A172 (cell line): ENCODE data around the gene USP2. TPM values are rescaled to one million over a fixed set of nuclear protein-coding genes. Genes with fewer than 3 reads are reported as not detected.

Source experiments
- DNase-seq: peaks from one replicate; pipeline ENCODE4 v3.0.0-alpha.2; 2015; ENCODE audit warnings: low spot score
- total RNA-seq: library from RNA; depleted of rRNA; stranded (reverse); fragments of >200 nt; shearing (Covaris generic); gene quantifications from 2 replicates; pipeline ENCODE4 v1.2.3, GENCODE V29; 2014; rRNA removed

USP2 gene
- total RNA-seq, 1 experiment from 2014 or later: not detected

DNA sequence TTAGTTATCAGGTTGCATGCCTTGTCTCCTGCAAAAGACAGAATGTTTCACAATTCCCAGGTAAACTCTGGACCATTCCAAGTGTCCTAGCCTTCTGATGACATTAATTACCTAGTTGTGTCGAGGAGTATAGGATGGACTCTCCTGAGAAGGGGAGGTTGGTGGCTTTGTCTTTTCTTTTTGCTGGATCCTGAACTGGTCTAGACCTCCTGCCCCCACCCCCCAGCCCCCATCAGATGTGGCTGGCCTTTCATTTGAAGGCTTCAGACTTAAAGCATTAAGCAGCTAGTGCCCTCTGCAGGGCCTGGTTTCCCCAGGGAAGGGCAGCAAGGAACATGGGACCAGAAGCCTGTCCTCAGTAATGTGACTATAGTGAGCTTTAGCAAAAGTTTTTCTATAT, 74.3 kb downstream of the USP2 start:
- no peak for DNase-seq

GRCh38 chr11:119306373-119306890, 75.1 kb downstream of the USP2 start:
- no peak for DNase-seq

DNA sequence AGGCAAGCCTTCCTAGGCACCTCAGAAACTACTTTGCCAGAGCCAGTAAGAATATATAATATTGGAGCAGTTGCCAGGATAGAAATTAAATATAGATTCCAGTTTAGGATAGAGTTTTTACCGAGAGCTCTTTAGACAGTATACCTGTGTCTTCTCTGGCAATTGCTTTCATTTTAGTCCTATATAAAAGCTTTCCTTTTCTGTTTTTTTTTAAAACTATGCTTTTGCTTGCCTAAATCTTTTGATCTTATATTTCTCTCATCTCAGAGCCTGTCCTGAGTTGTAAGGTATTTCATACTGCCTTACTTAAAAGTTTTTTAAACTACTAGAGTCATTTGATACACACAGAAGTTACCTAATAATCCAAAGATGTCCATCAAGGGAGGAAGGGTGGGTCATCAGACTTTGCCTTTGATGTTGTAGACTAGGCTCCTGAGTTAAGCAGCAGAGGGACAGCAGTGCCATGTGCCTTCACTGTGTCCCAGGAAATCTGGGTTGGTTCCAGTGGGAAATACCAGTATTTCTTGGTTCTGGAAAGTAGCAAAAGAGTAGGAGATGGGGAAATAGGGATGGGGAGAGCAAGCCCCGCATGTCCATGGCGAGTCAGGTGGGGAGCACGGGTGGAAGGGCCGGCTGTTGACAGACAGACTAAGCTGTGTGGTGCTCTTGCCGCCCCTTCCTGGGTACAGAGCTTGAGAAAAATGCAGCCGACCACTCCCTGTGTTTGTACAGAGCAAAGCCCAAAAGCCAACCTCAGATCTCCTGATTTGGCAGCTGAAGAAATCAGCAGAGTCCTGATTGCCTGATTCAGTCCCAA, 75.7 kb downstream of the USP2 start:
- DNase-seq: no peak

Other genes with a start within 250 kb of the USP2 start
- 0.05 TPM in 1 of 2 replicates, not detected in the other for gene ABCG4, start 232.6 kb downstream of the USP2 start, total RNA-seq
- gene NLRX1, start 213.0 kb downstream of the USP2 start, total RNA-seq: 7.9 and 15.0 TPM in 2 replicates
- not detected in 2 replicates for gene NHERF4, start 196.2 kb downstream of the USP2 start, total RNA-seq
- gene CBL, start 175.4 kb downstream of the USP2 start, total RNA-seq: 8.1 and 9.7 TPM in 2 replicates
- gene MCAM, start 64.6 kb downstream of the USP2 start, total RNA-seq: 25.4 and 42.9 TPM in 2 replicates
- gene RNF26, start 47.2 kb downstream of the USP2 start, total RNA-seq: 3.9 and 5.0 TPM in 2 replicates
- gene C1QTNF5, start 40.8 kb downstream of the USP2 start, total RNA-seq: not detected in 2 replicates
- gene MFRP, start 35.0 kb downstream of the USP2 start, total RNA-seq: not detected in 2 replicates
- 276 and 329 TPM in 2 replicates for gene THY1, start 41.5 kb upstream of the USP2 start, total RNA-seq